K562 (cell line): Measurements from ENCODE around the gene SLC25A40. TPM values are rescaled to one million over a fixed set of nuclear protein-coding genes. Genes with fewer than 3 reads are reported as not detected.
A peak's percentile ranks its signal among the peaks of the same experiment; 100 is the strongest.
"Not testable (repeated sequence)": the region's sequence is repeated elsewhere in the genome, so short reads cannot be mapped to it uniquely, and the experiment has no call there.

Source experiments
- ATAC-seq: fragments of 200-7000 bp; cut with Tn5 transposase; 3 replicates; pipeline ENCODE4 v1.9.1; 2020; ENCODE audit warnings: moderate library complexity
- BruUV-seq: library from RNA; stranded (reverse); fragments of 400-500 nt; replicated peaks from 2 replicates; lab custom pipeline; 2021; lab: Mats Ljungman, UMichigan
- CTCF ChIA-PET: fragments of 300-600 bp; formaldehyde crosslinking; extraction: SDS; loops from one replicate; lab custom pipeline; 2021; ENCODE audit warnings: low intra/inter-chr PET ratio; lab: Yijun Ruan, JAX
- POLR2A ChIA-PET: fragments of 300-600, 350-650 bp; sonication (Branson Sonifier 250); formaldehyde crosslinking; extraction: SDS; loops from one replicate; lab custom pipeline; 2021; ENCODE audit warnings: antibody characterized with exemption, inconsistent platforms; lab: Yijun Ruan, JAX
- DNase-seq, 4 experiments: peaks; one replicate each; pipeline versions ENCODE4 v3.0.0 to v3.0.0-alpha.2; 2011 to 2018; ENCODE audit warnings: low spot score in 3 of 4, mixed read lengths in 3 of 4; ENCODE audit errors: extremely low read depth in 1 of 4
- FAIRE-seq: peaks from 2 replicates; lab custom pipeline; 2011; peaks lifted over from hg19 to GRCh38; lab: Jason Lieb, UNC
- H2AFZ ChIP-seq: 2 replicates; pipeline ENCODE4 v1.6.0; 2011; ENCODE audit warnings: low read depth, low read length, control low read depth, inconsistent platforms
- H3K27ac ChIP-seq: fragments of 200-600 bp; 3 replicates; pipeline ENCODE4 v1.8.0; 2011; ENCODE audit warnings: low read depth, mild to moderate bottlenecking, control low read depth, inconsistent platforms, low read length, moderate library complexity, mixed read lengths; ENCODE audit errors: extremely low read depth
- H3K27me3 ChIP-seq, 2 experiments: fragments of 300-600 bp in 1 of 2; 2 replicates in 1 of 2; 3 replicates in 1 of 2; pipeline versions ENCODE4 v1.6.0 to v1.8.0; 2011; ENCODE audit warnings: inconsistent platforms in 2 of 2, low read length in 2 of 2, mild to moderate bottlenecking in 1 of 2, mixed read lengths in 1 of 2, moderate library complexity in 1 of 2; ENCODE audit not compliant: control insufficient read depth in 2 of 2, insufficient read depth in 2 of 2
- H3K36me3 ChIP-seq: fragments of 300-600 bp; 3 replicates; pipeline ENCODE4 v1.8.0; 2011; ENCODE audit warnings: mild to moderate bottlenecking, low read length, inconsistent platforms; ENCODE audit not compliant: control insufficient read depth, insufficient read depth
- H3K4me1 ChIP-seq, 2 experiments: fragments of 200-600 bp in 1 of 2; replicated peaks in 1 of 2; 2 replicates in 1 of 2; 3 replicates in 1 of 2; pipeline versions ENCODE4 v1.5.1 to v1.8.0; 2011; ENCODE audit warnings: inconsistent platforms in 2 of 2, low read length in 2 of 2, mild to moderate bottlenecking in 1 of 2, mixed read lengths in 1 of 2, moderate library complexity in 1 of 2; ENCODE audit not compliant: control insufficient read depth in 2 of 2, insufficient read depth in 2 of 2
- H3K4me2 ChIP-seq: 2 replicates; pipeline ENCODE4 v1.6.1; 2011; ENCODE audit warnings: low read length, control low read depth, inconsistent platforms, mixed read lengths; ENCODE audit not compliant: insufficient read depth
- H3K4me3 ChIP-seq: fragments of 200-600 bp; sonication (generic), shearing (Covaris generic); 2 replicates; pipeline ENCODE4 v1.5.1; 2016; ENCODE audit warnings: control low read depth, inconsistent platforms
- H3K79me2 ChIP-seq: fragments of 200-600 bp; 3 replicates; pipeline ENCODE4 v1.8.0; 2011; ENCODE audit warnings: low read length, inconsistent platforms; ENCODE audit not compliant: control insufficient read depth, insufficient read depth
- H3K9ac ChIP-seq, 2 experiments: 2 replicates each; pipeline versions ENCODE4 v1.6.0 to v1.6.1; 2011; ENCODE audit warnings: low read depth in 2 of 2, low read length in 2 of 2, control low read depth in 1 of 2, inconsistent platforms in 1 of 2, mild to moderate bottlenecking in 1 of 2, mixed read lengths in 1 of 2; ENCODE audit not compliant: insufficient read depth in 1 of 2
- H3K9me1 ChIP-seq: one replicate; pipeline ENCODE4 v1.6.0; 2011; ENCODE audit warnings: inconsistent platforms, mild to moderate bottlenecking, low read length, moderate library complexity; ENCODE audit not compliant: control insufficient read depth, insufficient read depth
- H3K9me3 ChIP-seq: replicated peaks from 2 replicates; pipeline ENCODE4 v1.5.1; 2011; ENCODE audit warnings: low read depth, low read length, inconsistent platforms; ENCODE audit not compliant: control insufficient read depth, insufficient read depth
- H4K20me1 ChIP-seq: replicated peaks from 2 replicates; pipeline ENCODE4 v1.6.1; 2011; ENCODE audit warnings: low read length, inconsistent platforms, mixed read lengths; ENCODE audit not compliant: control insufficient read depth, insufficient read depth
- BCOR ChIP-seq: fragments of 450-650 bp; IDR thresholded peaks from 2 replicates; pipeline ENCODE4 v1.6.1; 2016
- ILK ChIP-seq: fragments of 450-650 bp; IDR thresholded peaks from 2 replicates; pipeline ENCODE4 v1.6.1; 2016; ENCODE audit warnings: missing genetic modification characterization, low read depth, mild to moderate bottlenecking, missing compliant biosample characterization, moderate library complexity, borderline replicate concordance
- KLF16 ChIP-seq: IDR thresholded peaks from 2 replicates; pipeline ENCODE4 v1.6.1; 2016; ENCODE audit warnings: antibody characterized with exemption
- RBM25 ChIP-seq: fragments of 200-400 bp; formaldehyde crosslinking; IDR thresholded peaks from 2 replicates; pipeline ENCODE4 v1.6.1; 2018; ENCODE audit warnings: low read length, low read depth, moderate library complexity; ENCODE audit not compliant: severe bottlenecking
- ZNF146 ChIP-seq: IDR thresholded peaks from one replicate; pipeline ENCODE4 v1.6.1; 2018; ENCODE audit warnings: missing compliant biosample characterization; ENCODE audit not compliant: unreplicated experiment
- ZNF830 ChIP-seq: fragments of 250-450 bp; sonication (Bioruptor Pico); IDR thresholded peaks from 2 replicates; pipeline ENCODE4 v1.5.0; 2021; ENCODE audit warnings: mild to moderate bottlenecking
- WGBS: fragments of 100-300 bp; shearing (Covaris generic); methylation state at CpG from one replicate; pipeline ENCODE4 v1.1.6; 2016; ENCODE audit warnings: low coverage, mixed read lengths; ENCODE audit not compliant: insufficient coverage; ENCODE audit errors: missing lambda C conversion rate; 5-methylcytosine and 5-hydroxymethylcytosine counted together
- in situ Hi-C: fragments of 300-500 bp; cut with MboI; formaldehyde crosslinking; loops from 4 replicates; pipeline ENCODE4 v1.15.0; 2018; ENCODE audit warnings: inconsistent platforms, mixed read lengths
- intact Hi-C: fragments of 100-400 bp; cut with micrococcal nuclease; formaldehyde crosslinking; loops from 2 replicates; pipeline ENCODE4 v1.14.2; 2022
- polyA plus RNA-seq, 8 experiments: library from polyadenylated mRNA; depleted of rRNA in 4 of 8; stranded (reverse) in 5 of 8; unstranded in 3 of 8; fragments of >200 nt; fragmentation: Nextera tagmentation in 2 of 8; fragmentation: Illumina TruSeq in 1 of 8; extraction: Ambion mirVana in 2 of 8; extraction: Trizol in 1 of 8; gene quantifications; 2 replicates each; pipeline versions ENCODE4 v1.2.1 to v1.2.3, GENCODE V29; 2011 to 2014; ENCODE audit warnings: inconsistent platforms in 1 of 8, missing spikeins in 1 of 8
- total RNA-seq, 7 experiments: library from RNA; depleted of rRNA in 6 of 7; stranded (reverse); fragments of >200 nt in 6 of 7; fragmentation: Illumina TruSeq in 2 of 7; extraction: Trizol in 2 of 7; gene quantifications; 2 replicates each; pipeline versions ENCODE4 v1.2.1 to v1.2.3, GENCODE V29; 2011 to 2021; ENCODE audit warnings: low replicate concordance in 1 of 7
- TF ChIP-seq, protein P1 (sequence below): sonication (generic); formaldehyde crosslinking; IDR thresholded peaks from 2 replicates; pipeline ENCODE4 v1.8.0; 2022; ENCODE audit warnings: missing genetic modification reagents, mild to moderate bottlenecking, borderline replicate concordance

The SLC25A40 gene
- total and polyA plus RNA-seq, 9 of the 15 experiments (the other 6 are each of a cell fraction or from before 2014, with no cell fraction given): 6.7 to 44.0 (median 26.5) TPM

- TF ChIP-seq, protein P1, sequence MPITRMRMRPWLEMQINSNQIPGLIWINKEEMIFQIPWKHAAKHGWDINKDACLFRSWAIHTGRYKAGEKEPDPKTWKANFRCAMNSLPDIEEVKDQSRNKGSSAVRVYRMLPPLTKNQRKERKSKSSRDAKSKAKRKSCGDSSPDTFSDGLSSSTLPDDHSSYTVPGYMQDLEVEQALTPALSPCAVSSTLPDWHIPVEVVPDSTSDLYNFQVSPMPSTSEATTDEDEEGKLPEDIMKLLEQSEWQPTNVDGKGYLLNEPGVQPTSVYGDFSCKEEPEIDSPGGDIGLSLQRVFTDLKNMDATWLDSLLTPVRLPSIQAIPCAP: no peak
- TF ChIP-seq KLF16: no peak
- TF ChIP-seq ILK (tag): no peak
- no peak for TF ChIP-seq ZNF830 (CRISPR knock-in tag)
- TF ChIP-seq, all 486 proteins: peak for 0
Measured at GRCh38 chr7:87831097-87831496, 45.1 kb downstream of the SLC25A40 start (continued).

DNA sequence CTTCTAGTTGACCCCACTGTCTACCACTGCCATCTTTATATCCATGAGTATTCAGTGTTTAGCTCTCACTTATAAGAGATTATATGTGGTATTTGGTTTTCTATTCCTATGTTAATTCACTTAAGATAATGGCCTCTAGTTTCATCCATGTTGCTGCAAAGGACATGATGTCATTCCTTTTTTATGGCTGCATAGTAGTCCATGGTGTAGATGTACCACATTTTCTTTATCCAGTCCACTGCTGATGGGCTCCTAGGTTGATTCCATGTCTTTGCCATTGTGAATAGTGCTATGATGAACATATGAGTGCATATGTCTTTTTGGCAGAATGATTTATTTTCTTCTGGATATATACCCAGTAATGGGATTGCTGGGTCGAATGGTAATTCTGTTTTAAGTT is 47.8 kb downstream of the SLC25A40 start:
- H3K27ac ChIP-seq, H3K4me1 ChIP-seq, H2AFZ ChIP-seq, CTCF ChIA-PET, H3K79me2 ChIP-seq, H3K4me2 ChIP-seq, intact Hi-C loops, POLR2A ChIA-PET, H3K9ac ChIP-seq, ATAC-seq, in situ Hi-C loops, H4K20me1 ChIP-seq, BruUV-seq, H3K27me3 ChIP-seq, FAIRE-seq, H3K4me3 ChIP-seq, H3K9me1 ChIP-seq, DNase-seq, H3K9me3 ChIP-seq: not testable (repeated sequence)
- peak; percentile 74 for TF ChIP-seq RBM25
- TF ChIP-seq KLF16: peak; percentile 19; the same call in 1 of the 2 replicates
- TF ChIP-seq BCOR: peak; percentile 42; the same call in 1 of the 2 replicates
- TF ChIP-seq ZNF146 (CRISPR knock-in tag): peak; percentile 99
- 63% methylated on average over 1 of the region's 1 CpG for WGBS
- H3K36me3 ChIP-seq: peaks cover 10% of the 10 kb centered on the region; the same call in 2 of the 3 replicates
